Measurements from ENCODE around the gene UBQLN1.

Gene UBQLN1

GRCh38 chr9:83691492-83691891 lies 16.3 kb downstream of the UBQLN1 start:
- H3K4me3 ChIP-seq (replicated peaks; ENCODE audit: low read depth, low read length): no peak overlapping the region
- no peak for TF ChIP-seq CTCF (IDR thresholded peaks at IDR 0.05; ENCODE audit: low read depth, low read length, missing control alignments)
- no peak for DNase-seq (ENCODE audit: extremely low read depth, low read depth)

GRCh38 chr9:83688921-83689320 lies 18.8 kb downstream of the UBQLN1 start:
- no peak for DNase-seq (ENCODE audit: extremely low read depth, low read depth)
- no peak for TF ChIP-seq CTCF (IDR thresholded peaks at IDR 0.05; ENCODE audit: low read depth, low read length, missing control alignments)
- H3K4me3 ChIP-seq (replicated peaks; ENCODE audit: low read depth, low read length): no peak overlapping the region

GRCh38 chr9:83681490-83681889 lies 26.3 kb downstream of the UBQLN1 start:
- DNase-seq (ENCODE audit: extremely low read depth, low read depth): no peak
- no peak overlapping the region for H3K4me3 ChIP-seq (replicated peaks; ENCODE audit: low read depth, low read length)
- TF ChIP-seq CTCF (IDR thresholded peaks at IDR 0.05; ENCODE audit: low read depth, low read length, missing control alignments): no peak

- DNase-seq (ENCODE audit: extremely low read depth, low read depth): no peak
- no peak for TF ChIP-seq CTCF (IDR thresholded peaks at IDR 0.05; ENCODE audit: low read depth, low read length, missing control alignments)
- no peak overlapping the region for H3K4me3 ChIP-seq (replicated peaks; ENCODE audit: low read depth, low read length)
Measured at GRCh38 chr9:83680233-83680632, 27.5 kb downstream of the UBQLN1 start.

GRCh38 chr9:83677596-83677995 lies 30.2 kb downstream of the UBQLN1 start:
- no peak for TF ChIP-seq CTCF (IDR thresholded peaks at IDR 0.05; ENCODE audit: low read depth, low read length, missing control alignments)
- no peak overlapping the region for H3K4me3 ChIP-seq (replicated peaks; ENCODE audit: low read depth, low read length)

GRCh38 chr9:83675466-83675865 lies 32.3 kb downstream of the UBQLN1 start:
- no peak for TF ChIP-seq CTCF (IDR thresholded peaks at IDR 0.05; ENCODE audit: low read depth, low read length, missing control alignments)
- no peak for DNase-seq (ENCODE audit: extremely low read depth, low read depth)

More at GRCh38 chr9:83677596-83677995, 30.2 kb downstream of the UBQLN1 start:
- no peak for DNase-seq (ENCODE audit: extremely low read depth, low read depth)

GRCh38 chr9:83671451-83671850 lies 36.3 kb downstream of the UBQLN1 start:
- no peak overlapping the region for H3K4me3 ChIP-seq (replicated peaks; ENCODE audit: low read depth, low read length)
- TF ChIP-seq CTCF (IDR thresholded peaks at IDR 0.05; ENCODE audit: low read depth, low read length, missing control alignments): no peak
- no peak for DNase-seq (ENCODE audit: extremely low read depth, low read depth)

More at GRCh38 chr9:83675466-83675865, 32.3 kb downstream of the UBQLN1 start:
- no peak overlapping the region for H3K4me3 ChIP-seq (replicated peaks; ENCODE audit: low read depth, low read length)

Data from HFF-Myc (cell line).